ENCODE data around the gene CAMSAP2.

The CAMSAP2 gene

DNA sequence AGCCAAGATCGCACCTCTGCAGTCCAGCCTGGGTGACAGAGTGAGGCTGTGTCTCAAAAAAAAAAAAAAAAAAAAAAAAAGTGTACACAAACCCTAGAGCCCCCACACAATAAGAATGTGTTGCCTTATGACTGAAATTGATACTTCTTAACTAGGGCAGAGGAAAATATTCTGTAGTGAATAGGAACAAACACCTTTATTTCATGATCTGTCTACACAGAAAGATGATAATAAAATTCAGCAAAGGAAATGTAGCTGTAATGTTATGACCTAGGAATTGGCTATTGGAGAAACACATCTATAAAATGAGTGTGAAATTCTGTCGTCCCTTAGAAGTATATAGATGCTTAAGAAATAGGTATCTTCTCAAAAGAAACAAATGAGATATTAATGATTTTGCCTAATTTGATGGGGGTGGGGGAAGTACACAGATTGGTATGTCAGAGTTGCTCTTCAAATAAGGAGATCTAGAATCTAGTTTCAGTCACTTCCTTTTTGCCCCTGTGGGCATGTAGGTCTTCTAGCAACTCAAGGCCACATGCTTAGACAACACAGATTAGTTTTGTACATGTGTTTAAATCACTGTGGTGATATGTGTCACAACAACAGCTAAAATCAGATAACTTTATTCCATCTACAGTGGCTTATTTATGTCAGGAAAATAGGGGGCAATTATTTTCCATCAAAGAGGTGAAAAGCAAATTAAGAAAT lies 123.4 kb downstream of the CAMSAP2 start:
- no peak overlapping the region for H3K4me2 ChIP-seq
- H3K9me3 ChIP-seq = no peaks in the 10 kb centered on the region
- H4K20me1 ChIP-seq = no peaks in the 10 kb centered on the region
- H3K27ac ChIP-seq = no peak overlapping the region
- no peaks in the 10 kb centered on the region for H3K27me3 ChIP-seq
- H3K9ac ChIP-seq = no peak overlapping the region
- no peak overlapping the region for H3K4me3 ChIP-seq
- TF ChIP-seq Cebpa-rat (IDR thresholded peaks at IDR 0.05) = no peak
- H3K4me1 ChIP-seq = peaks cover 22% of the 10 kb centered on the region
- H3K36me3 ChIP-seq = peaks cover 19% of the 10 kb centered on the region; the same call in 1 of the 2 replicates

DNA sequence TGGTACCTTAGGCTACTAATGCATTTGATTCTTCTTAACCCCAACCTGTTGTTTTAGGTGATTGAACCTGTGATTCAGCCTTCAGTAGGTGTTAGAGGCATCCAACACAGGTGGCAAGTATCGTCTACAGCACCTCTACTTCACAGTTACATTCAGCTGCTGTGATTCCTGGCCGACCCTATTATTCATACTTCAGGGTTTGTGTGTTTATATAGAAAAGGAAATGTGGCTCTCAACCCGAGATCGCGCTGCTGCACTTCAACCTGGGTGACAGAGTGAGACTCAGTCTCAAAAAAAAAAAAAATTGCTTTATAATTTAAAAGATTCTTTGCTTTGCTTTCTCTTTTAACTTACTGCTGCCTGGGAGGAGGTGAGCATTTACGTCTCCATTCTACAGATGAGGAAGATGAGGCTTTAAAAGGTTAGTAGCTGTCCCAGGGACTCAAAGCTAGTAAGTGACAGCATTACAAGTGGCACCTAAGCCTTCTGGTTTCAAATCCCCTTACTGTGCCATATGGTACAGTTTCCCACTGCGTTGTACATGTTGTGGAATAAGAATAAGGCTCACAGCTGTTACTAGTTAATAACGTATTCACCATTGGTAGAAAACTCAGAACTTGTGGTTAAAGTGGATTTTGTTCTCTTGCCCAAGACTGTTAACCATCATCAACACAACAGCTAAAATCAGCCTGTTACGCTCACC lies 124.2 kb downstream of the CAMSAP2 start:
- Histone ChIP-seq H3K27ac (no peak overlapping the region), H3K36me3 (peaks cover 15% of the 10 kb centered on the region; the same call in 1 of the 2 replicates), H4K20me1 (no peaks in the 10 kb centered on the region), H3K9ac (no peak overlapping the region), H3K4me3 (no peak overlapping the region), H3K4me1 (peaks cover 24% of the 10 kb centered on the region), H3K4me2 (no peak overlapping the region), H3K27me3 (no peaks in the 10 kb centered on the region), H3K9me3 (no peaks in the 10 kb centered on the region)
- TF ChIP-seq Cebpa-rat (IDR thresholded peaks at IDR 0.05) = no peak

DNA sequence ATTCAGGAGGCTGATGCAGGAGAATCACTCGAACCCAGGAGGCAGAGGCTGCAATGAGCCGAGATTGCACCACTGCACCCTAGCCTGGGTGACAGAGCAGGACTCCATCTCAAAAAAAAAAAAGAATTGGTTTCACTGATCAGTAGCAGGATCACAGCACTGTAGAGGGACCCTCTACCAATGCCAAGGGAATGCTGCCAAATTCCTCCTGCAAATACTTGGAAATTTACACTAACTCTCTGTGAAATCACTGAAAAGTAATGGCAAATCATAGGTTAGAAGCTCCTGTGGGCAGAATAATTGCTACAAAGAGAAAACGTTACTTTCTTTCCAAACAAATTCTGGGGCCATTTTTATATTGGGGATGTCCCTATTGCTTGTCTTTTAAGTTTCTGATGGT lies 127.4 kb downstream of the CAMSAP2 start:
- H3K36me3 ChIP-seq = peaks cover 13% of the 10 kb centered on the region; the same call in 1 of the 2 replicates
- peaks cover 47% of the 10 kb centered on the region for H3K4me1 ChIP-seq

DNA sequence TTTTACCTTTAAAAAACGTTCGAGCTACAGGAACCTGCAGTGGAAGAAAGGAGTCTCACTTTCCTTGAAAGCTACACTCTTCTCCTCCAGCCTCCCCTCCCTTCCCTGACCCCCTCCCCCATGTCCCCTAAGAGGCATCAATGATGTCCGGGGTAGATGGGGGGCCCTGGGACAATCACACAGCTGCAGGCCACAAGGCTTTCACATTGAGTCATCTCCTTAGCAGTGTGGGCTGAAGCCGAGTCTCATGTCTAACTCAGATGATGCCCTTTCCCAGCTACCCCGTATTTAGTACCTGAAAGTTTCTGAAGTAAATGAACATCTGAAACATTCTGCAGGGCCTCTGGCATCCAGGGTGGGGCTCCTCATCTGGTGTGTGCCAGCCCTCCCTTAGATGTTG lies 127.8 kb downstream of the CAMSAP2 start:
- Histone ChIP-seq H3K9ac (no peak overlapping the region), H4K20me1 (no peaks in the 10 kb centered on the region), H3K9me3 (no peaks in the 10 kb centered on the region), H3K36me3 (peaks cover 13% of the 10 kb centered on the region; the same call in 1 of the 2 replicates), H3K27me3 (no peaks in the 10 kb centered on the region), H3K27ac (no peak overlapping the region), H3K4me2 (peak overlapping the region; percentile 23; the same call in 1 of the 2 replicates), H3K4me1 (peaks cover 51% of the 10 kb centered on the region), H3K4me3 (no peak overlapping the region)
- TF ChIP-seq Cebpa-rat (IDR thresholded peaks at IDR 0.05) = no peak

More for the DNA sequence above, 127.4 kb downstream of the CAMSAP2 start:
- Histone ChIP-seq H3K27ac (no peak overlapping the region), H3K4me2 (peak overlapping the region; percentile 23; the same call in 1 of the 2 replicates), H3K9ac (no peak overlapping the region), H3K4me3 (no peak overlapping the region), H3K9me3 (no peaks in the 10 kb centered on the region), H4K20me1 (no peaks in the 10 kb centered on the region), H3K27me3 (no peaks in the 10 kb centered on the region)
- TF ChIP-seq Cebpa-rat (IDR thresholded peaks at IDR 0.05) = no peak

DNA sequence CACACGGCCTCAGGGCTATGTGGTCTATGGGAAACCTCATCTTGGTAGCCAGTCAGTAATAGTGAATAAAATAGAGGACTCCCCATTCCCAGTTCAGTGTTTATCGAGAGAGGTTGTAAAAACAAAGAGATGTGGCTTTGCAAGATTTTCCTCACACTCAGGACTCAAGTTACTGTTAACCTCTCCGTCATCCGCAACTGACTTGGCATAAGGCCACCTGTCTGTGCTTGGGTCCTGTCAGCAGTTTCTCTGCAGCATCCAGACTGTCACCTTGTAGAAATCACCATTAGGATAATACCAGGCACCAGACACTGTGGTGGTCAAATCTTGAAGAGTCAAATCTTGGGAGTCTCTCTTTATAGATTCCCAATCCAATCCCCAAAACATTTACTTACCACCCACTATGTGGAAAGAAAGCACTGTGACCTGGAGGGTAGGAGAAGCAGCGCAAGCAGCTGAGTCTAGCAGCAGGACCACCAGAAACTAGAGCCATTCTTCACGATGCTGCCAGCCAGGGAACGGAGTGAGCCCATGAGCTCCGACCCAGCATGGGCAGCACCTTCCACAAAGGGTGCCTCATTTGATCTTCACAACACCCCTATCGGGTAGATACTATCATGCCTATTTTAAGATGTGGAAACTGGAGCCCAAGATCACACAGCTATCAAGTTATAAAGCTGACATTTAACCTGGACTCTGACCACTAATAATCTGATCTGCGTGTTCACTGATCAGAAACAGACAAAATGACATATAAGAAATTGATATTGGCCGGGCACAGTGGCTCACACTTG lies 128.5 kb downstream of the CAMSAP2 start:
- Histone ChIP-seq H3K36me3 (peaks cover 13% of the 10 kb centered on the region; the same call in 1 of the 2 replicates), H3K9me3 (no peaks in the 10 kb centered on the region), H3K27ac (no peak overlapping the region), H3K9ac (no peak overlapping the region), H3K4me3 (no peak overlapping the region), H4K20me1 (no peaks in the 10 kb centered on the region), H3K4me2 (no peak overlapping the region), H3K27me3 (no peaks in the 10 kb centered on the region), H3K4me1 (peaks cover 53% of the 10 kb centered on the region)
- no peak for TF ChIP-seq Cebpa-rat (IDR thresholded peaks at IDR 0.05)

DNA sequence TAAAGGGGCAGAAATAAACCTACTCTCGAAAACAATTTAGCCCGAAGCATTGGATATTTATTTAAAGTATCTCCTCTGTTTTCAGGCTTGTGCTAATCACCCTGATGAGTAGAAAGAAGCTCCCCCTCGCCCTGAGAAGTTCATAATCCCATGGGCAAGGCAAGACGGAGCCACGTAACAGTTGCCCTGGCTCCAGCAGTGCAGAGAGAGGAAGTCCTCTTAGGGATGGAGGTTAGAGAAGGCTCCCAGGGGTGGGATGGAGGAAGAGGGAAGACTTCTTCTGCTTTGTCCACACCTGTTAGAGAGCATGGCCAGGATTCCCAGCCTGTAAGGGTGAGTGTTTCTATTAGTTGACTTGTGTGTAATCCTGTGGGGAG lies 130.7 kb downstream of the CAMSAP2 start:
- Histone ChIP-seq H3K9ac (peak overlapping the region; percentile 59), H3K4me3 (peak overlapping the region; percentile 40; the same call in 1 of the 2 replicates), H3K4me2 (peak overlapping the region; percentile 94), H3K27ac (peak overlapping the region; percentile 78), H4K20me1 (no peaks in the 10 kb centered on the region), H3K4me1 (peaks cover 67% of the 10 kb centered on the region), H3K36me3 (no peaks in the 10 kb centered on the region), H3K27me3 (peaks cover 13% of the 10 kb centered on the region), H3K9me3 (no peaks in the 10 kb centered on the region)
- TF ChIP-seq Cebpa-rat (IDR thresholded peaks at IDR 0.05) = no peak

DNA sequence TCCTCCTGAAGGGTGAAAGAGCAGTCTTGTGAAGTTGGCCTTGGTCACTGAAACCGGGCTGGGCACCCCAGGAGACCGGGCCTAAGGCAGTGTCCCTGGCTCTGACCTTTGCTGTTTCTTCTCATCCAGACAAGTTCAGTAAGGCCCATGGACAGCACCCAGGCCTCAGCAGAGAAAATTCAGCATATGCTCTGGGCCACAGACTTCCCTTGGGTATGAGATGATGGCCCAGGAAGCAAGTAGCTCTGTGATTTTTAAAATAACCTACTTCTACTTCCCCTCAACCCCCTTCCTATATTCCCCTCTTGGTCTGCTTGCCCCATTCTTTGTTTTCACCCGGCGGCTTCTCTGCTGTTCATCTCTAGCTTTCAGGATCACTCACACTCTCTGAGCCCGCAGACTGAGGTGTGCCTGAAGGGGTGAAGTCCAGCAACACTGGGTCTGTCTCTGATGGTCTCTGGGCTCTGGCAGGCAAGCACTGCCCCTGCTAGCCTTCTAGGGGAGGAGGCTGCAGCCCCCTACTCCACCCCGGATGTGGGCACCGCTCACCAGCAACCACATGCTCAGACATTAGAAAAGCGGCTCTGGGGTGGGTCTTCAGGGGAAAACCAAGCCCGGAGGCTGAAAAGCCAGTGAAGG lies 131.2 kb downstream of the CAMSAP2 start:
- H3K27me3 ChIP-seq = peaks cover 13% of the 10 kb centered on the region
- peaks cover 69% of the 10 kb centered on the region for H3K4me1 ChIP-seq
- H3K9ac ChIP-seq = peak overlapping the region; percentile 59
- H3K4me2 ChIP-seq = peak overlapping the region; percentile 94
- no peaks in the 10 kb centered on the region for H3K9me3 ChIP-seq
- H3K4me3 ChIP-seq = peak overlapping the region; percentile 40; the same call in 1 of the 2 replicates
- H3K36me3 ChIP-seq = no peaks in the 10 kb centered on the region
- H4K20me1 ChIP-seq = no peaks in the 10 kb centered on the region
- TF ChIP-seq Cebpa-rat (IDR thresholded peaks at IDR 0.05) = no peak
- H3K27ac ChIP-seq = peak overlapping the region; percentile 78

DNA sequence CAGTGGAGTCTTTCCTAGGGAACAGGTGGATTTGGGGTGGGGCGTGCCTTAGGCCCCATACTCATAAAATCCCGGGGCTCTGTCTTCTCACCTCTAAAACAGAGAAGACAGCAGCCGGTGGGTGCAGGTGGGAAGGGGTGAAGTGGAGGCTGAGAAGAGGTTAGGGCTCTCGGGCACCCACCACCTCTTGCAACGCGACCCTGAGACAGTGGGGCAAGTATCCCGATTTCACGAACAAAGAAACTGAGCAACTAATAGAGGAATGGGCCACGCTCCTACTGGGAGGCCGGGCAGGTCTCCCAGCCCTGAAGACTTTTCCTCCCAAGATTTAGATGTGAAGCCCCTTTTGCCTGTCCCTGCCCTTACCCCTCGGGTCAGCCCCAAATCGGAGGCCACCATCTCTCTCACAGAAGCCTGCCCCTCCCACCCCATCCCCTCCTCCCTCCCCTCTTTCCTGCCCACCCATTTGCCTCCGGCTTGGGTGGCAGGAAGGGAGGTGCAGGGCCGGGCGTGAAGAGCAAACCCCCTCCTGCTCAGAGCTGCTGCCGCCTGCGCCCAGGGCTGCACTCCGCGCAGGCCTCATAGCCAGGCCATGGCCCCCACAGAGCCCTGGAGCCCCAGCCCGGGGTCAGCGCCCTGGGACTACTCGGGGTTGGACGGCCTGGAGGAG lies 133.9 kb downstream of the CAMSAP2 start, which contains the start of gene GPR25:
TSS of gene GPR25 (plus strand) at position 536 of the 670 bp plus-strand sequence. CDS start at position 593, 57 bp downstream.
- Histone ChIP-seq H3K4me3 (peak within 1 kb of the TSS; percentile 39), H4K20me1 (no peaks in the 10 kb centered on the region), H3K4me1 (peaks cover 56% of the 10 kb centered on the region), H3K9me3 (no peaks in the 10 kb centered on the region), H3K27me3 (peaks cover 13% of the 10 kb centered on the region), H3K36me3 (no peaks in the 10 kb centered on the region), H3K27ac (peak within 1 kb of the TSS; percentile 63), H3K9ac (peak within 1 kb of the TSS; percentile 71), H3K4me2 (peak within 1 kb of the TSS; percentile 88)
- no peak for TF ChIP-seq Cebpa-rat (IDR thresholded peaks at IDR 0.05)

Measured in BLaER1 (cell line).